ENCODE measurements around the gene PHB1. TPM values are rescaled to one million over a fixed set of nuclear protein-coding genes. Genes with fewer than 3 reads are reported as not detected.

Gene PHB1
- total and polyA plus RNA-seq, 2 experiments from 2014 or later: 194 to 211 TPM

DNA sequence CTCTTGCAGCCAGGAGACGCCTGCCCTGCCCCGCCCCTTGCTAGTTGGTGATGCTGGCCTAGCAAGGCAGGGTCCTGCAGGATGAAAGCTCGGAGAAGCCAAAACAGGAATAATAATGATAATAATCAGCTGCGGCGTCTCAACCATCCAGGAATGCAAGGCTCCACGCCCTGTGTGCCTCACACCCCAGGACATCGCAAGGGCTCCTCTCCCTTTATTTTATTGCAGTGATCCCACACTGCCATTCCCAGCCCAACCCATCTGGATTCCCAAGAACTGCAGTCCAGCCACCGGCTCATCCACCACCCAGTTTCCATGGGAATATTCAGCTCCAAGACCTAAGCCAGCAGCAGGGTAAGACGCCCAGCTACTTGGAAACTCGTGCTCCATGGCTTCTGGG is 31.6 kb downstream of the PHB1 start:
- Histone ChIP-seq H3K4me3 (no peak overlapping the region), H3K36me3 (ENCODE audit: insufficient read depth) (no peaks in the 10 kb centered on the region), H3K27me3 (ENCODE audit: insufficient read depth) (no peaks in the 10 kb centered on the region), H4K20me1 (replicated peaks; ENCODE audit: insufficient read depth) (no peaks in the 10 kb centered on the region), H3K79me2 (replicated peaks; ENCODE audit: insufficient read depth) (no peaks in the 10 kb centered on the region), H3F3A (replicated peaks; ENCODE audit: low read depth) (no peaks in the 10 kb centered on the region), H2AFZ (no peak overlapping the region), H3K4me2 (no peak overlapping the region), H3K4me1 (ENCODE audit: insufficient read depth) (no peaks in the 10 kb centered on the region), H3K9me2 (ENCODE audit: insufficient read depth) (no peaks in the 10 kb centered on the region), H3K27ac (ENCODE audit: low read depth) (no peak overlapping the region)
- ATAC-seq: no peak
- no peaks in the 10 kb centered on the region for H3K36me3 Mint-ChIP-seq (ENCODE audit: low read depth)
- H3K4me1 Mint-ChIP-seq: no peaks in the 10 kb centered on the region; the same call in 2 of the 3 replicates
- no peak overlapping the region for H3K4me3 Mint-ChIP-seq
- DNase-seq (ENCODE audit: low spot score): no peak
- TF ChIP-seq STAT1 (IDR thresholded peaks at IDR 0.05; ENCODE audit: unreplicated experiment): no peak
- TF ChIP-seq EZH2phosphoT487 (IDR thresholded peaks at IDR 0.05; ENCODE audit: unreplicated experiment): no peak
- TF ChIP-seq EZH2 (IDR thresholded peaks at IDR 0.05; ENCODE audit: low read depth, unreplicated experiment): no peak
- TF ChIP-seq JUNB (IDR thresholded peaks at IDR 0.05; ENCODE audit: unreplicated experiment): no peak
- TF ChIP-seq, protein P1, sequence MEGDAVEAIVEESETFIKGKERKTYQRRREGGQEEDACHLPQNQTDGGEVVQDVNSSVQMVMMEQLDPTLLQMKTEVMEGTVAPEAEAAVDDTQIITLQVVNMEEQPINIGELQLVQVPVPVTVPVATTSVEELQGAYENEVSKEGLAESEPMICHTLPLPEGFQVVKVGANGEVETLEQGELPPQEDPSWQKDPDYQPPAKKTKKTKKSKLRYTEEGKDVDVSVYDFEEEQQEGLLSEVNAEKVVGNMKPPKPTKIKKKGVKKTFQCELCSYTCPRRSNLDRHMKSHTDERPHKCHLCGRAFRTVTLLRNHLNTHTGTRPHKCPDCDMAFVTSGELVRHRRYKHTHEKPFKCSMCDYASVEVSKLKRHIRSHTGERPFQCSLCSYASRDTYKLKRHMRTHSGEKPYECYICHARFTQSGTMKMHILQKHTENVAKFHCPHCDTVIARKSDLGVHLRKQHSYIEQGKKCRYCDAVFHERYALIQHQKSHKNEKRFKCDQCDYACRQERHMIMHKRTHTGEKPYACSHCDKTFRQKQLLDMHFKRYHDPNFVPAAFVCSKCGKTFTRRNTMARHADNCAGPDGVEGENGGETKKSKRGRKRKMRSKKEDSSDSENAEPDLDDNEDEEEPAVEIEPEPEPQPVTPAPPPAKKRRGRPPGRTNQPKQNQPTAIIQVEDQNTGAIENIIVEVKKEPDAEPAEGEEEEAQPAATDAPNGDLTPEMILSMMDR (conservative IDR thresholded peaks at IDR 0.05; ENCODE audit: low read depth in 2 of 2): no peak
- TF ChIP-seq CREB1 (CRISPR knock-in tag; IDR thresholded peaks at IDR 0.05; ENCODE audit: low read depth): no peak
- peaks cover 9% of the 10 kb centered on the region for H3K27me3 Mint-ChIP-seq (ENCODE audit: insufficient read depth, low read depth, poor library complexity)
- no peak overlapping the region for H3K27ac Mint-ChIP-seq
- H3K9me3 Mint-ChIP-seq: no peaks in the 10 kb centered on the region

DNA sequence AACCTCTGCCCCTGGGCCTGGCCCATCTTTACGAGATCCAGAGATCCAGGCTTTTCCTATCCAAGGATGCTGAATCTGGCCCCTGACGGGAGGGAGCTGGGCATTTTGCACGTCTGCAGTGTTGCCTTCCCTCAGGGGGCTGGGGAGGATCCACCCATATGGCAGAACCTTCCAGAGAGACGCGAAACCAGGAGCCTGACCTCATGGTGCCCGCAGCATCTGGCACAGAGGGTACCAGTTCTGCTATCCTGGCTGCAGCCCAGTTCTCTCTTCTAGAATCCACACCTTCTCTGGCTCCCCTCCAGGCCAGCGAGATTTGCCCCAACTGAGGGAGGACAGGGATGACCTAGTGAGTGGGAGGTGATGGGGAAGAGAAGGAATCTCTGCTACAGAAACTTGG is 32.1 kb downstream of the PHB1 start:
- Mint-ChIP-seq H3K4me3 (no peak overlapping the region), H3K27ac (no peak overlapping the region), H3K36me3 (ENCODE audit: low read depth) (no peaks in the 10 kb centered on the region)

More for the DNA sequence above, 32.1 kb downstream of the PHB1 start:
- H3K27ac ChIP-seq (ENCODE audit: low read depth): no peak overlapping the region
- no peak overlapping the region for H3K4me3 ChIP-seq
- H4K20me1 ChIP-seq (replicated peaks; ENCODE audit: insufficient read depth): no peaks in the 10 kb centered on the region
- no peaks in the 10 kb centered on the region for H3K27me3 ChIP-seq (ENCODE audit: insufficient read depth)
- no peak overlapping the region for H2AFZ ChIP-seq
- H3K4me1 ChIP-seq (ENCODE audit: insufficient read depth): no peaks in the 10 kb centered on the region
- H3K4me2 ChIP-seq: no peak overlapping the region
- no peaks in the 10 kb centered on the region for H3K79me2 ChIP-seq (replicated peaks; ENCODE audit: insufficient read depth)
- H3K36me3 ChIP-seq (ENCODE audit: insufficient read depth): no peaks in the 10 kb centered on the region
- no peak for ATAC-seq
- H3K9me2 ChIP-seq (ENCODE audit: insufficient read depth): no peaks in the 10 kb centered on the region
- peaks cover 8% of the 10 kb centered on the region for H3K27me3 Mint-ChIP-seq (ENCODE audit: insufficient read depth, low read depth, poor library complexity)
- no peaks in the 10 kb centered on the region for H3F3A ChIP-seq (replicated peaks; ENCODE audit: low read depth)
- peaks cover 2% of the 10 kb centered on the region; the same call in 1 of the 3 replicates for H3K4me1 Mint-ChIP-seq
- no peaks in the 10 kb centered on the region for H3K9me3 Mint-ChIP-seq
- DNase-seq (ENCODE audit: low spot score): no peak
- TF ChIP-seq NANOG (IDR thresholded peaks at IDR 0.05; ENCODE audit: borderline replicate concordance) (no peak), ZNF114 (CRISPR knock-in tag; IDR thresholded peaks at IDR 0.05) (no peak), EZH2 (IDR thresholded peaks at IDR 0.05; ENCODE audit: low read depth, unreplicated experiment) (no peak), EZH2phosphoT487 (IDR thresholded peaks at IDR 0.05; ENCODE audit: unreplicated experiment) (no peak), JUNB (IDR thresholded peaks at IDR 0.05; ENCODE audit: unreplicated experiment) (no peak), STAT1 (IDR thresholded peaks at IDR 0.05; ENCODE audit: unreplicated experiment) (no peak)
- TF ChIP-seq, protein P2, sequence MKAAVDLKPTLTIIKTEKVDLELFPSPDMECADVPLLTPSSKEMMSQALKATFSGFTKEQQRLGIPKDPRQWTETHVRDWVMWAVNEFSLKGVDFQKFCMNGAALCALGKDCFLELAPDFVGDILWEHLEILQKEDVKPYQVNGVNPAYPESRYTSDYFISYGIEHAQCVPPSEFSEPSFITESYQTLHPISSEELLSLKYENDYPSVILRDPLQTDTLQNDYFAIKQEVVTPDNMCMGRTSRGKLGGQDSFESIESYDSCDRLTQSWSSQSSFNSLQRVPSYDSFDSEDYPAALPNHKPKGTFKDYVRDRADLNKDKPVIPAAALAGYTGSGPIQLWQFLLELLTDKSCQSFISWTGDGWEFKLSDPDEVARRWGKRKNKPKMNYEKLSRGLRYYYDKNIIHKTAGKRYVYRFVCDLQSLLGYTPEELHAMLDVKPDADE (IDR thresholded peaks at IDR 0.05): no peak

All from GM23338 (cell line).